Activated naive CD4-positive, alpha-beta T cell treated with anti-CD3 and anti-CD28 coated beads, Interleukin-2, amount 50 U/mL, for 24 hours (primary cell): ENCODE data around the gene CACNG5.
"Not testable (repeated sequence)": the region's sequence is repeated elsewhere in the genome, so short reads cannot be mapped to it uniquely, and the experiment has no call there.

ENCODE experiments used
- H3K27ac Mint-ChIP-seq: one replicate; pipeline ENCODE4 v1.8.0; 2021; ENCODE audit warnings: mild to moderate bottlenecking, mixed read lengths
- H3K27me3 Mint-ChIP-seq: one replicate; pipeline ENCODE4 v1.8.0; 2021; ENCODE audit warnings: mixed read lengths
- H3K36me3 Mint-ChIP-seq: one replicate; pipeline ENCODE4 v1.8.0; 2021; ENCODE audit warnings: mixed read lengths
- H3K4me1 Mint-ChIP-seq: one replicate; pipeline ENCODE4 v1.8.0; 2021; ENCODE audit warnings: mixed read lengths
- H3K4me3 Mint-ChIP-seq: one replicate; pipeline ENCODE4 v1.8.0; 2021; ENCODE audit warnings: mild to moderate bottlenecking, mixed read lengths
- H3K9me3 Mint-ChIP-seq: one replicate; pipeline ENCODE4 v1.8.0; 2021; ENCODE audit warnings: mixed read lengths

Gene CACNG5

GRCh38 chr17:66900126-66901010 is 65.5 kb downstream of the CACNG5 start:
- Mint-ChIP-seq H3K27ac (no peak overlapping the region), H3K4me3 (no peak overlapping the region), H3K27me3 (no peaks in the 10 kb centered on the region), H3K9me3 (no peaks in the 10 kb centered on the region), H3K4me1 (no peaks in the 10 kb centered on the region), H3K36me3 (no peaks in the 10 kb centered on the region)

GRCh38 chr17:66903296-66903695 is 68.4 kb downstream of the CACNG5 start:
- H3K4me1 Mint-ChIP-seq, H3K36me3 Mint-ChIP-seq, H3K27ac Mint-ChIP-seq, H3K27me3 Mint-ChIP-seq, H3K9me3 Mint-ChIP-seq, H3K4me3 Mint-ChIP-seq: not testable (repeated sequence)

- no peaks in the 10 kb centered on the region for H3K9me3 Mint-ChIP-seq
- H3K36me3 Mint-ChIP-seq = no peaks in the 10 kb centered on the region
- H3K4me3 Mint-ChIP-seq = no peak overlapping the region
- no peak overlapping the region for H3K27ac Mint-ChIP-seq
- H3K27me3 Mint-ChIP-seq = no peaks in the 10 kb centered on the region
- H3K4me1 Mint-ChIP-seq = peaks cover 6% of the 10 kb centered on the region
Observed at GRCh38 chr17:66903781-66904180, 68.9 kb downstream of the CACNG5 start.

GRCh38 chr17:66904760-66905624 is 70.1 kb downstream of the CACNG5 start:
- Mint-ChIP-seq H3K4me1 (peaks cover 6% of the 10 kb centered on the region), H3K9me3 (no peaks in the 10 kb centered on the region), H3K27me3 (no peaks in the 10 kb centered on the region), H3K36me3 (no peaks in the 10 kb centered on the region), H3K4me3 (no peak overlapping the region), H3K27ac (no peak overlapping the region)

- no peak overlapping the region for H3K4me3 Mint-ChIP-seq
- H3K9me3 Mint-ChIP-seq = no peaks in the 10 kb centered on the region
- no peaks in the 10 kb centered on the region for H3K36me3 Mint-ChIP-seq
- H3K27ac Mint-ChIP-seq = peak overlapping the region; percentile 14
- H3K27me3 Mint-ChIP-seq = no peaks in the 10 kb centered on the region
- peaks cover 6% of the 10 kb centered on the region for H3K4me1 Mint-ChIP-seq
Observed at GRCh38 chr17:66906321-66907278, 71.7 kb downstream of the CACNG5 start.

- Mint-ChIP-seq H3K4me3 (no peak overlapping the region), H3K27me3 (no peaks in the 10 kb centered on the region), H3K36me3 (no peaks in the 10 kb centered on the region), H3K4me1 (peaks cover 6% of the 10 kb centered on the region), H3K9me3 (no peaks in the 10 kb centered on the region), H3K27ac (no peak overlapping the region)
Observed at GRCh38 chr17:66909804-66910373, 75.0 kb downstream of the CACNG5 start.

- no peak overlapping the region for H3K27ac Mint-ChIP-seq
- peaks cover 6% of the 10 kb centered on the region for H3K4me1 Mint-ChIP-seq
- no peaks in the 10 kb centered on the region for H3K9me3 Mint-ChIP-seq
- no peaks in the 10 kb centered on the region for H3K27me3 Mint-ChIP-seq
- H3K36me3 Mint-ChIP-seq = no peaks in the 10 kb centered on the region
- no peak overlapping the region for H3K4me3 Mint-ChIP-seq
Observed at GRCh38 chr17:66910651-66911285, 75.9 kb downstream of the CACNG5 start.

GRCh38 chr17:66915204-66915611 is 80.3 kb downstream of the CACNG5 start:
- Mint-ChIP-seq H3K9me3 (no peaks in the 10 kb centered on the region), H3K4me3 (no peak overlapping the region), H3K36me3 (no peaks in the 10 kb centered on the region), H3K27ac (no peak overlapping the region), H3K27me3 (peaks cover 9% of the 10 kb centered on the region), H3K4me1 (no peaks in the 10 kb centered on the region)

- Mint-ChIP-seq H3K27ac (no peak overlapping the region), H3K36me3 (no peaks in the 10 kb centered on the region), H3K9me3 (no peaks in the 10 kb centered on the region), H3K4me1 (no peaks in the 10 kb centered on the region), H3K27me3 (peaks cover 10% of the 10 kb centered on the region), H3K4me3 (no peak overlapping the region)
Observed at GRCh38 chr17:66915792-66916191, 80.9 kb downstream of the CACNG5 start.

GRCh38 chr17:66916946-66917345 is 82.0 kb downstream of the CACNG5 start:
- no peak overlapping the region for H3K4me3 Mint-ChIP-seq
- peaks cover 5% of the 10 kb centered on the region for H3K9me3 Mint-ChIP-seq
- H3K27me3 Mint-ChIP-seq = peaks cover 10% of the 10 kb centered on the region
- H3K36me3 Mint-ChIP-seq = peaks cover 2% of the 10 kb centered on the region
- no peak overlapping the region for H3K27ac Mint-ChIP-seq
- H3K4me1 Mint-ChIP-seq = no peaks in the 10 kb centered on the region

GRCh38 chr17:66918896-66919295 is 84.0 kb downstream of the CACNG5 start:
- H3K27ac Mint-ChIP-seq = no peak overlapping the region
- H3K9me3 Mint-ChIP-seq = peaks cover 7% of the 10 kb centered on the region
- no peak overlapping the region for H3K4me3 Mint-ChIP-seq
- no peaks in the 10 kb centered on the region for H3K4me1 Mint-ChIP-seq
- H3K27me3 Mint-ChIP-seq = peaks cover 14% of the 10 kb centered on the region
- H3K36me3 Mint-ChIP-seq = peaks cover 2% of the 10 kb centered on the region

- H3K4me3 Mint-ChIP-seq = no peak overlapping the region
- H3K9me3 Mint-ChIP-seq = peaks cover 7% of the 10 kb centered on the region
- H3K27me3 Mint-ChIP-seq = peaks cover 14% of the 10 kb centered on the region
- H3K4me1 Mint-ChIP-seq = no peaks in the 10 kb centered on the region
- H3K27ac Mint-ChIP-seq = no peak overlapping the region
- peaks cover 2% of the 10 kb centered on the region for H3K36me3 Mint-ChIP-seq
Observed at GRCh38 chr17:66920435-66920834, 85.5 kb downstream of the CACNG5 start.

- Mint-ChIP-seq H3K4me1 (no peaks in the 10 kb centered on the region), H3K9me3 (peaks cover 7% of the 10 kb centered on the region), H3K36me3 (peaks cover 2% of the 10 kb centered on the region), H3K27me3 (peaks cover 12% of the 10 kb centered on the region), H3K4me3 (no peak overlapping the region), H3K27ac (no peak overlapping the region)
Observed at GRCh38 chr17:66920950-66921349, 86.0 kb downstream of the CACNG5 start.

- Mint-ChIP-seq H3K9me3 (peaks cover 7% of the 10 kb centered on the region), H3K27me3 (peaks cover 8% of the 10 kb centered on the region), H3K4me3 (no peak overlapping the region), H3K27ac (no peak overlapping the region), H3K36me3 (peaks cover 2% of the 10 kb centered on the region), H3K4me1 (no peaks in the 10 kb centered on the region)
Observed at GRCh38 chr17:66923886-66924285, 89.0 kb downstream of the CACNG5 start.
